HG03439 (cell line): ENCODE results near the gene GADD45GIP1.
"Not testable (repeated sequence)": the region's sequence is repeated elsewhere in the genome, so short reads cannot be mapped to it uniquely, and the experiment has no call there.

ENCODE experiments used
- ATAC-seq: cut with Tn5 transposase; IDR thresholded peaks from one replicate; pipeline ENCODE4 v1.9.1; 2021; ENCODE audit warnings: mild to moderate bottlenecking, moderate library complexity; ENCODE audit not compliant: unreplicated experiment

Gene GADD45GIP1

DNA sequence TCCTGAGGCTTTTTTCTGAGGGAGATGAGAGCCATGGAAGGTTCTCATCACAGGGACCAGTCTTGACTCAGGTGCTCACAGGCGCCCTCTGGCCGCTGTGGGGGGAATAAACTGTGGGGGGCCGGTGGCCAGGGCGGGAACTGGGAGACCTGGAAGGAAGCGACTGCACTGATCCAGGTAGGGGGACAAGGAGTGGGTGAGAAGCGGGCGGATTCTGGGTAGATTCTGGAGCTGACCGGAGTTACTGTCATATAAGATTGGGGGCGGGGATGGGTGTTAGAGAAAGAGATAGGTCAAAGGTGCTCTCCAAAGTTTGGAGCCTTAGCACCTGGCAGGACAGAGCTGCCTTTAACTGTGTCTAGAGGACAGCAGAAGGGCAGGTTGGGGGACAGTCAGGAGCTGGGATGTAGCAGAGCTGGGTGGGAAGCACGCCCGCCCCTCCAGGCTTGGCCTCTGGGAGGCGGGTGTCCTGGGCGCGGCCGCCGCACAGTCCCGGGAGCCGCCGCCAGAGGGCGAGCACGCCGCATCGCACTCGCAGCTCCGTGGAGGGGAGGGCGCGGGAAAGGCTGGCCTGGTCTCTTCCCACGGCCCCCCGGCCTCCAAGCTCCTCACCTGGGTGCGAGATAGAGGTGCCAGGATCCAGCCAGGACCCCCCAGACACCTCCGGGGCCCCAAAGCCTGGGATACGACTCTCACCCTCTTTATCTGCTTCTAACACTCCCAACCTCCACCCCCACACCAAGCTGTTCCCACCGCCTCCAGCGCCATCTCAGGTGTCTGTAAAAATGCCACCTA is 8.2 kb upstream of the GADD45GIP1 start:
- ATAC-seq: peak; percentile 84

DNA sequence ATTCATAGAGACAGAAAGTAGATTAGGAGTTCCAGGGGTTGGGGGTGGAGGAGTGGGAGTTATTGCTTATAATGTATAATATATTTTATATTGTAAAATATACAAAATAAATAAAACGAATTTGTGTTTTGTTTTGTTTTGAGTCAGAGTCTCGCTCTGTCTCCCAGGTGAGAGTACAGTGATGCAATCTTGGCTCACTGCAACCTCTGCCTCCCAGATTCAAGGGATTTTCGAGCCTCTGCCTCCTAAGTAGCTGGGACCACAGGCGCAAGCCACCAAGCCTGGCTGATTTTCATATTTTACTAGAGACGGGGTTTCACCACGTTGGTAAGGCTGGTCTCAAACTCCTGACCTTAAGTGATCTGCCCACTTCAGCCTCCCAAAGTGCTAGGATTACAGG is 2.5 kb upstream of the GADD45GIP1 start:
- ATAC-seq: no peak

DNA sequence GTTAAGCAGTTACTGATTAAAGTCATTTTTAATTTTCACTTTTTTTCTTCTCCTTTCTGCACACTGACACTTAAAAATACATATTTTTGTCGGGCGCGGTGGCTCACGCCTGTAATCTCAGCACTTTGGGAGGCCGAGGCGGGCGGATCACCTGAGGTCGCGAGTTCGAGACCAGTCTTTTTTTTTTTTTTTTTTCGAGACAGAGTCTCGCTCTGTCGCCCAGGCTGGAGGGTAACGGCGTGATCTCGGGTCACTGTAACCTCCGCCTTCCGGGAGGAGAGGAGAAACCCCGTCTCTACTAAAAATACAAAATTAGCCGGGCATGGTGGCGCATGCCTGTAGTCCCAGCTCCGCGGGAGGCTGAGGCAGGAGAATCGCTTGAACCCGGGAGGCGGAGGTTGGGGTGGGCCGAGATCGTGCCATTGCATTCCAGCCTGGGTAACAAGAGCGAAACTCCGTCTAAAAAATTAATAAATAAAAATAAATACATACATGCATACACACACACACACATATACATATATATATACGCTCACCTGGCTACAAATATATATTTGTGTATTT is 448 bp upstream of the GADD45GIP1 start:
- not testable (repeated sequence) for ATAC-seq

DNA sequence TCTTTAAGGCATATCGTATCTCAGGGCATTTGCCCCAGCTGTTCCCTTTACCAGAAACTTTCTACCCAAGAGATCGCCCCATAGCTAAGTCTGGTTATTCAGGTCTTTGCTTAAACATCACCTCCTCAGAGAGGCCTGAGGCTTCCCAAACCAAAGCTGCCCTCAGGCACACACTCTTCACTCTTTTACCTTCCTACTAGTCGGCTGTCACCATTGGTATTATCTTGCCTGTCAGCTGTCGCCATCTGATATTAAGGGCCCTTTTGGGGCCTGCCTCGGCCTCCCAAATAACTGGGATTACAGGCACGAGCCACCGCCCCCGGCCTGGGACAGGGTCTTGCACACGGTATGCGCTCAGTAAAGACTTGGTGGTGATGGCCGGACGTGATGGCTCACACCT is 1.0 kb downstream of the GADD45GIP1 start:
- no peak for ATAC-seq

DNA sequence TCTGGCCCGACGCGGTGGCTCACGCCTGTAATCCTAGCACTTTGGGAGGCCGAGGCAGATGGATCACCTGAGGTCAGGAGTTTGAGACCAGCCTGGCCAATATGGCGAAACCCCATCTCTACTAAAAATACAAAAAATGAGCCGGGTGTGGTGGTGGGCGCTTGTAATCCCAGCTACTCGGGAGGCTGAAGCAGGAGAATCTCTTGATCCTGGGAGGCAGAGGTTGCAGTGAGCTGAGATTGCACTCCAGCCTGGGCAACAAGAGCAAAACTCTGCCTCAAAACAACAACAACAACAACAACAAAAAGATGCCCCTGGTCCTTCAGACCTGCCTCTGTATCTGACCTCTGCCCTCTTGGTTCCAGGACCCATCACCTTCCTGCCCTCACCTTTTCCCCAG is 1.4 kb downstream of the GADD45GIP1 start:
- not testable (repeated sequence) for ATAC-seq

DNA sequence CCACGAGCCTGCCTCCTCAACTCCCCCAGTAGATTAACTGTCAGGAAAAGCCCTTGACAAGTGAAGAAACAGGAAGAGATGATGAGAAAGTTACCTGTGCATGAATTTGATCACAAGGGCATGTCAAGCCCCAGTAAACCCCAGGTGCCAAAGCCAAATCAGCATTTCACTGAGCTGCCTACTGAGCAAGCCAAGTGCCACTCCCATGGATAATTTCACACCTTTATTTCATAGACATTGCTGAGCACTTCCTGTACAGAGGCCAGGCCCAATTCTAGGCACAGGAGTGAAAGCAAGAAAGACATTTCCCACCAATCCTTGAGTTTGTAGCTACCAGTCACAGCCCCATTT is 2.4 kb downstream of the GADD45GIP1 start:
- no peak for ATAC-seq

DNA sequence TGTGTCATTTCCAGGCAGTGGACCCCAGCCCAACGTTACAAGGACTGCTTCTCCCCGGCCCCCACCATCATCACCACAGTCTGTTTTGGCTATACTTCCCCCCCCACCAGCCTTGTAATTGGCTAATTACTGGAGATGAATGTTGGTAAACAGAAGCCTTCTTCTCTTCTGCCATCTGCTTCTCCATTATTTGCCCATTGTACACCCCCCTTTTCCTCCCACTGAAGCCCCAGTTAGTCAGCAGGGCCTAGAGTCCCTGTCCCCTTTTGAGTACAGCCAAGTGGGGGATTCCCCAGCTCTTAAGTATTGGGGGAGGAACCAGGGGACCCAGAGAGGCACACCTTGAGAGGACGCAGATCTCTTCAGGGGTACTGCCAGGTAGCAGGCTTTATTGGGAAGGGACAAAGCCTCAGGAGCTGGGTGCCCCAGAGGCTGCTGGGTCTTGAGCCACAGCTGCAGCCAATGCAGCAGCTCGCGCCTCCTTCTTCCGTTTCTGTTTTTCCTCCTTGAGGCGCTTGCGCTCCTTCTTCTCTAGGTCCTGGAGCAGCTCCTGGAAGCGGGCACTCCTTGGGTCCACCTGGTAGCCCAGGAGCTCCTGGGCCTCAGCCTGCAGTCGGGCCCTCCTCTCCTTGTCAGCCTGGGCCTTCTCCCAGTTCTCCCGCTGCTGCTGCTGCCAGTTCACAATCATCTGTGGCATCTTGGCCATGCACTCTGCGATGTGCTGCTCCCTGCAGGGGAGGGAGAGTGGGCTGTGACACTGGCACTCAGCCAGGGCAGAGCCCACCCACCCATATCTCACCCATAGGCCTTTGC is 3.0 kb downstream of the GADD45GIP1 start:
- ATAC-seq: no peak

DNA sequence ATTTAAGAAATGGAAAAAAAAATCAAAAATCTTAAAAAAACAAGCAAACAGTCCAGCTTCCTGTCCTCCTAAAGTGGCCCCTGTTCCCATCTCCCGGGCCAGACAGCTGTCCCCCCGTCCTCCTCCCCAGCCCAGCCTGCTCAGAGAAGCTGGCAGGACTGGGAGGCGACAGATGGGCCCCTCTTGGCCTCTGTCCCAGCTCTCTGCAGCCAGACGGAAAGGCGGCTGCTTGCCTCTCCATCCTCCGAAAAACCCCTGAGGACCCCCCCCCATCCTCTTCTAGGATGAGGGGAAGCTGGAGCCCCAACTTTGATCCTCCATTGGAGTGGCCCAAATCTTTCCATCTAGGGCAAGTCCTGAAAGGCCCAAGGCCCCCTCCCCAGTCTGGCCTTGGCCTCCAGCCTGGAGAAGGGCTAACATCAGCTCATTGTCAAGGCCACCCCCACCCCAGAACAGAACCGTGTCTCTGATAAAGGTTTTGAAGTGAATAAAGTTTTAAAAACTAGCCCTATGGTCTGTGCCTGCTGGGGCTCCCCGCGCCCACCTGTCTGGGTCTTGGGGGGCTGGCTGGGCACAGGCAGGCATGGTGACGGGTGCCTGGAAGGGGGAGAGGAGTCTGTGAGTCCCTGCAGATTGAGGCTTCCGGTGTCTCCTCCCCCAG is 3.8 kb downstream of the GADD45GIP1 start:
- ATAC-seq: no peak

DNA sequence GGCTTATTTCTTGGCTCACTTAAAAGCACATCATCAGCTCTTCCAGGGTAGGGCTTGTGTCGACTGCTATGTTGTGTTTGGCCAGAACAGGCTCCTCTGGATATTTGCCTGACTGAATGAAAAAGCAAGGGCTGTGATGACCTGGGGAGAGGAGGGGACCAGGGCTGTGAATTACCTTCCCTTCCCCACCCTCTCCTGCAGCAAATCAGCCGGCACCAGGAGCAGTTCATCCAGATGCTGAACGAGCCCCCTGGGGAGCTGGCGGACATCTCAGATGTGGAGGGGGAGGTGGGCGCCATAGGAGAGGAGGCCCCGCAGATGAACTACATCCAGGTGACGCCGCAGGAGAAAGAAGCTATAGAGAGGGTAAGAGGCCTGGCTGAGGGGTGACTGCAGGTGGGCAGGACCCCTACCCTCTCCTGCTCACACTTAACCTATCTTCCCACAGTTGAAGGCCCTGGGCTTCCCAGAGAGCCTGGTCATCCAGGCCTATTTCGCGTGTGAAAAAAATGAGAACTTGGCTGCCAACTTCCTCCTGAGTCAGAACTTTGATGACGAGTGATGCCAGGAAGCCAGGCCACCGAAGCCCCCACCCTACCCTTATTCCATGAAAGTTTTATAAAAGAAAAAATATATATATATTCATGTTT is 4.4 kb downstream of the GADD45GIP1 start:
- no peak for ATAC-seq

DNA sequence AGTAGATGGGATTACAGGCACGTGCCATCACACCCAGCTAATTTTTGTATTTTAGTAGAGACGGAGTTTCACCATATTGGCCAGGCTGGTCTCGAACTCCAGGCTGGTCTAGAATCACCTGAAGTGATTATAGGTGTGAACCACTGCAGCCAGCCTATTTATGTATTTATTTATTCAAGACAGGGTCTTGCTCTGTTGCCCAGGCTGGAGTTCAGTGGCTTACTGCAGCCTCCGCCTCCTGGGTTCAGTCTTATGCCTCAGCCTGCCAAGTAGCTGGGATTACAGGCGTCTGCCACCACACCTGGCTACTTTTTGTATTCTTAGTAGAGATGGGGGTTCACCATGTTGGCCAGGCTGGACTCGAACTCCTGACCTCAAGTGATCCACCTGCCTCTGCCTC is 5.0 kb downstream of the GADD45GIP1 start:
- not testable (repeated sequence) for ATAC-seq

DNA sequence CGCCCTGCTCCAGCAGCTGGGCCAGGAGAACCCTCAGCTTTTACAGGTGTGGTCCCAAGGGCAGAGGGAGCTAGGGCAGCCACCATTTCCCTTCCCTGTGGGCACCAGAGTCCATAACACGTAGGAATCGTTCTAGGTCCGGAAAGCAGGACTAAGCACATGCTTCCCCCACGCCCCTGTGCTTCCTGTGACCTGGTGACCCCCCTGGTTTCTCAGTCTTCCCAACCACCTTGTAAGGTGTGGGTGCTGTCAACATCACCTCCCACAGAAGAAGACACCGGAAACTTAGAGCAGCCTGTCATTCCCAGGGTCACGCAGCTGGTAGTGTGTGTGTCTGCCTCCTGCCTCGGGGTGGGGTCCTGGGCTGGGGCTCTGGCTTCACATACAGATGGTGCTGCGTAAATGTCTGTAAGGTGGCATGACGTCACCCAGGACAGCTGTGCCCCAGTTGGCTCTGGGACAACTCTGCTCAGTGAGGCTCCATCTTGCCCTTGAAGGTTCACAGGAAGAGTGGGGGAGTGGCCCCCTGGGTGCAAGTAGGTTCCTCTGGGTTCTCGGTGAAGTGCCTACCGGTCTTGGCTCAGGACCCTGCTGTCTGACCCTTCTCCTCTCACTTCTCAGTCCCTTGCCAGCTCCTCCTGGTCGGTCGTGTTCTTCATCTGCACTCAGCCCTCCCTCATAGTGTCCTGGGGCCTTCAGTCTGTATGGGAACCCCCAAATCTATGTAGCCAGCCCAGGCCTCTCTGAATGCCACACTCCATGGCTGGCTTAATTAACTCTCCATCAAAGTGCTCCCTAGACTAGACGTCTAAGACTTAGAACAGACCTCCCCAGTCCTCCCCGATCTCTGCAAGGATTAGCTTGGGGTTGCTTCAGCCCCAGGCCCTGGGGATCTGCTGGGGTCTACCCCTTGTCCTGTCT is 7.4 kb downstream of the GADD45GIP1 start:
- no peak for ATAC-seq

DNA sequence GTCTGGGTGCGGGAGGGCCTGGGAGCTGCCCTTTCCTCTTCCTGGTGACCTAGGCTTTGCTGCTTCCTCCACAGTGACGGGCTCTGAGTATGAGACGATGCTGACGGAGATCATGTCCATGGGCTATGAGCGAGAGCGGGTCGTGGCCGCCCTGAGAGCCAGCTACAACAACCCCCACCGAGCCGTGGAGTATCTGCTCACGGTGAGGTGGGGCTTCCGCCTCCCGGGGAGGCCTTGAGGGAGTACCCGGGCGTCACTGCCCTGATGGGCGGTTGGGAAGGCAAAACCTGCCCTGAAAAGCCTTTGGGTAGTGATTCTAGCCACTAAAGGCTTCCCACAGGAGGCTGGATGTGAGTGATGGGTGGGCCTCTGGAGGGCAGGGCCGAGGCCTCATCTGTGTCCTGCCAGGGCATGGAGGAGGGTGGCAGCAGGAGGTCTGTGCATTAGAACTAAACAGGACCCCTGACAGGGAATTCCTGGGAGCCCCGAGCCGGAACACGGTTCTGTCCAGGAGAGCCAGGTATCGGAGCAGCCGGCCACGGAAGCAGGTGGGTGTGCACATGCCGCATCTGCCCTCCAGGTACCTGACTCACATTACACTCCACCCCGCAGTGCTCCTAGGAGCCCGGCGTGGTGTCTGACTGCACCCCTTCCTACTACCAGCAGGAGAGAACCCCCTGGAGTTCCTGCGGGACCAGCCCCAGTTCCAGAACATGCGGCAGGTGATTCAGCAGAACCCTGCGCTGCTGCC is 8.2 kb downstream of the GADD45GIP1 start:
- no peak for ATAC-seq

DNA sequence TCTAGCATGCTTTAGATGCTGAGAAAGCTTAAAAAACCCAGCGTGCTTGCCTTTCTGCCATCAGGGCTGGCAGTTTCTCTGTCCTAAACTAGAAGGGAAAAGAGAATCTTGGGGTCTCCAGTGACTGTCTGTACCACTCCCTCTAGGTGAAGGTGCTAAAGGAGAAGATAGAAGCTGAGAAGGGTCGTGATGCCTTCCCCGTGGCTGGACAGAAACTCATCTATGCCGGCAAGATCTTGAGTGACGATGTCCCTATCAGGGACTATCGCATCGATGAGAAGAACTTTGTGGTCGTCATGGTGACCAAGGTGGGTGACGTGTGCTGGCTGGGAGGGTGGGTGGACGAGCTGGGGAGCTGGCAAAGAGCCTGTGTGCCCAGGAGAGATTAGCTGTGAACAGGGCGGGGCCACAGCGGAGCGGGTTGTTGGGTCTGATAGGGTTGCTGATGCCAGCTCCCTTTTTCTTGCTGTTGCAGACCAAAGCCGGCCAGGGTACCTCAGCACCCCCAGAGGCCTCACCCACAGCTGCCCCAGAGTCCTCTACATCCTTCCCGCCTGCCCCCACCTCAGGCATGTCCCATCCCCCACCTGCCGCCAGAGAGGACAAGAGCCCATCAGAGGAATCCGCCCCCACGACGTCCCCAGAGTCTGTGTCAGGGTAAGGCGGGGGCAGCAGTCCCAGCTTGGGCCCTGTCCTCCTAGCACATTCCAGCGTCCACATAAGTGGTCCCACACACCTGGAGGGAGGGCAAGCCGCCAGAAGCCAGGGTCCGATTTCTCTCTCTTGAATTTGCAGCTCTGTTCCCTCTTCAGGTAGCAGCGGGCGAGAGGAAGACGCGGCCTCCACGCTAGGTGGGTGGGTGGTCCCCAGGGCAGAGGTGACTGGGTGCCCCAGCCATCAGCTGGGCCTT is 9.1 kb downstream of the GADD45GIP1 start:
- ATAC-seq: no peak

DNA sequence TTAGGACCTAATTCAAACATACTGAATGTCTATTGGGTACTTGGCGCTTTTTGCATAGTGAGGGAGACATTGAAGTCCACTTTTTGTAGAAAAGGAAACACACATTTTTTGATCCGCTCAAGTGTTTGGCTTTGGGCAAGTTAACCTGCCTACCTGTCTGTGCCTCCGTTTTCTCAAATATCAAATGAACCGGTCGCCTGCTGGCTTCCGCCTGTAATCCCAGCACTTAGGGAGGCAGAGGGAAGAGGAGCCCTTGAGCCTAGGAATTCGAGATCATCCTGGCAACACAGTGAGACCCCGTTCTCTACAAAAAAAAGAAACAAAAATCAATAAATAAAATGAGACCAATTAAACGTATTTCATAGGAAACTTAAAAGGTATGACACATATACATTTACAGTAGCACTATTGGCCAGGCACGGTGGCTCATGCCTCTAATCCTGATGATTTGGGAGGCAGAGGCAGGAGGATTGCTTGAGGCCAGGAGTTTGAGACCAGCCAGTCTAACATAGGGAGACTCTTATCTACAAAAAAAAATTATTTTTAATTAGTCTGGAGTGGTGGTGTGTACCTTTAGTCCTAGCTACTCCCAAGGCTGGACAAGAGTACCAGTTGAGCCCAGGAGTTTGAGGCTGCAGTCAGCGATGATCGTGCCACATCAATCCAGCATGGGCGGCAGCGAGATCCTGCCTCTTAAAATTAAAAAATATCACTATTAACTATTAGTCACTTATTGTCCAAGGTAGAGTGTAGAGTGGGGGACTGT is 10.1 kb downstream of the GADD45GIP1 start:
- ATAC-seq: no peak

DNA sequence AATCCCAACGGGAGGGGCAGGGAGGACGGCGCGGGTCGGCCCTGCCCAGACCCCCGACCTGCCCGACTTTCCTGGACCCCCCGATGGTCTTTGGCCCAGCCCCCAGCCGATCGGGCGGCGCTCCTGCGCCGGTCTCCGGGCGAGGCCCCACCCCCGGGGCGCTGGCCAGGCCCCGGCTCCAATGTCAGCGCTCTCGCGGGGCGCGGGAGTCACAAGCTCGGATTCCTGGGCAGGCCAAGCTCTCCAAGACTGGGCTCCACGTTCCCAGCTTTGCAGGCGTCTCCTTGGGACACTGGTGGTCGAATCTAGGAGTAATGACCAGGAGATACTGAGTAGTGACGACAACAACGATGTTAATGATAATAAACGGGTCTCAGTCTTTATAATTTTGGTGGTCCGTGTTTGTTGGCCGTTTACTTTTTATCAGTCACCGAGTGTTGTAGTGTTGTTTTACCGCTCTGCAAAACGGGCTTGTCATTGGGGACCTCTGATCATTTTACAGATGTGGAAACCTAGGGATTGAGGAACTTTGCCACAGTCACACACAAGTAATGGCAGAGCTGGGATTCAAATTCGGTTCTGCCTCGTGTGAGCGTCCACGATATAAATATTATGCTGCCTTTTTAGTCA is 10.8 kb downstream of the GADD45GIP1 start:
- ATAC-seq: peak; percentile 13

DNA sequence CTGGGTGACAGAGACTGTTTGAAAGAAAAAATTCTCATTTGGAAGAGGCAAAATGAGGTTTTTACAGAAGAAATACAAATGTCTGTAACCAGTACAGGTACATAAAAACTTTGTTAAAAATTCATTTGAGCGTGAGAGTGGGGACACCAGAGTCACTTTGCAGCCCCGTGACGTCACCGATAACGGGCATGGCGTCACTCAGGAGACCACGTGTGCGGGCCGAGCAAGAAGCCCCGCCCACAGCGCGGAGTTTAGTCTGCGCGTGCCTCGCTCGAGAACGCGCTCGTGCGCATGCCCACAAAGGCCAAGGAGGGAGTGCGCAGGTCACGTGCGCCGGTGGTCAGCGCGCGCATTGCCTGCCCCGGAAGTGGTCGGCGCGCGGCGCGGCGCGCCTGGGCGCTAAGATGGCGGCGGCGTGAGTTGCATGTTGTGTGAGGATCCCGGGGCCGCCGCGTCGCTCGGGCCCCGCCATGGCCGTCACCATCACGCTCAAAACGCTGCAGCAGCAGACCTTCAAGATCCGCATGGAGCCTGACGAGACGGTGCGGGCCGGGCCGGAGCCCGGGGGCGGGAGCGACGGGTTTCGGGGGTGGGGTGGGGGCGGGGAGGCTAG is 11.4 kb downstream of the GADD45GIP1 start, which contains the start of gene RAD23A:
Gene RAD23A (plus strand): TSS at position 384 of the 613 bp plus-strand sequence. CDS start 87 bp downstream, at position 471.
- ATAC-seq: peak; percentile 76
